CD4-positive, CD25-positive, alpha-beta regulatory T cell (primary cell): Measurements from ENCODE around the gene TECTB. TPM values are rescaled to one million over a fixed set of nuclear protein-coding genes. Genes with fewer than 3 reads are reported as not detected.

Experiments used
- ATAC-seq, 2 donors: fragments of 150-1000 bp; cut with Tn5 transposase; one replicate each; pipeline ENCODE4 v1.10.0; 2021; ENCODE audit warnings: low read depth in 2 of 2, moderate number of reproducible peaks in 2 of 2, moderate library complexity in 1 of 2
- DNase-seq, 3 donors: peaks; one replicate each; pipeline versions ENCODE4 v3.0.0 to v3.0.0-alpha.2; 2012 to 2022; ENCODE audit warnings: mixed read lengths in 1 of 3
- H3K27ac ChIP-seq: one replicate; pipeline ENCODE4 v1.7.0; 2013; ENCODE audit warnings: mild to moderate bottlenecking, low read length; ENCODE audit not compliant: insufficient read depth, poor library complexity, severe bottlenecking
- H3K27me3 ChIP-seq: one replicate; pipeline ENCODE4 v1.7.0; 2013; ENCODE audit warnings: low read length; ENCODE audit not compliant: control insufficient read depth, insufficient read depth
- H3K36me3 ChIP-seq: one replicate; pipeline ENCODE4 v1.7.0; 2013; ENCODE audit warnings: mild to moderate bottlenecking, low read length, moderate library complexity; ENCODE audit not compliant: control insufficient read depth, insufficient read depth
- H3K4me1 ChIP-seq: 2 replicates; pipeline ENCODE4 v1.7.0; 2013; ENCODE audit warnings: mild to moderate bottlenecking, low read length; ENCODE audit not compliant: insufficient read depth, control insufficient read depth, poor library complexity, severe bottlenecking
- H3K4me3 ChIP-seq: one replicate; pipeline ENCODE4 v1.7.0; 2013; ENCODE audit warnings: low read depth, mild to moderate bottlenecking, low read length, moderate library complexity
- H3K9me3 ChIP-seq, 2 experiments: 1 replicate in 1 of 2; 2 replicates in 1 of 2; pipeline ENCODE4 v1.7.0; 2013; ENCODE audit warnings: low read length in 2 of 2, mild to moderate bottlenecking in 1 of 2, moderate library complexity in 1 of 2; ENCODE audit not compliant: control insufficient read depth in 2 of 2
- H3K27ac Mint-ChIP-seq, 3 donors: one replicate each; pipeline ENCODE4 v1.8.0; 2020 to 2022; ENCODE audit warnings: mild to moderate bottlenecking in 3 of 3, mixed read lengths in 3 of 3, moderate library complexity in 2 of 3
- H3K27me3 Mint-ChIP-seq: one replicate; pipeline ENCODE4 v1.8.0; 2022; ENCODE audit warnings: mild to moderate bottlenecking, mixed read lengths
- H3K36me3 Mint-ChIP-seq: one replicate; pipeline ENCODE4 v1.8.0; 2020; ENCODE audit warnings: mixed read lengths
- H3K4me1 Mint-ChIP-seq, 4 donors: one replicate each; pipeline ENCODE4 v1.8.0; 2020 to 2022; ENCODE audit warnings: mixed read lengths in 4 of 4, mild to moderate bottlenecking in 1 of 4
- H3K4me3 Mint-ChIP-seq, 4 donors: one replicate each; pipeline ENCODE4 v1.8.0; 2020 to 2022; ENCODE audit warnings: mild to moderate bottlenecking in 4 of 4, mixed read lengths in 4 of 4, moderate library complexity in 3 of 4
- H3K9me3 Mint-ChIP-seq, 7 donors: one replicate each; pipeline ENCODE4 v1.8.0; 2020 to 2022; ENCODE audit warnings: mixed read lengths in 7 of 7, mild to moderate bottlenecking in 3 of 7, moderate library complexity in 2 of 7
- polyA plus RNA-seq, 4 donors: library from polyadenylated mRNA; unstranded; fragments of 300-500 nt; fragmentation: Illumina TruSeq; gene quantifications; one replicate each; pipeline ENCODE4 v1.2.3, GENCODE V29; 2021
- total RNA-seq: library from RNA; stranded (reverse); gene quantifications from one replicate; pipeline ENCODE4 v1.2.3, GENCODE V29; 2022

The TECTB gene
- total and polyA plus RNA-seq, 5 donors from 2014 or later = not detected

GRCh38 chr10:112288486-112288885 lies 5.3 kb downstream of the TECTB start:
- DNase-seq = no peak
- no peak overlapping the region for H3K27ac ChIP-seq
- Mint-ChIP-seq H3K27me3 (peaks cover 20% of the 10 kb centered on the region), H3K9me3 (peaks cover 0 to 1% (median 0%) of the 10 kb centered on the region in 7 donors), H3K36me3 (no peaks in the 10 kb centered on the region), H3K4me1 (no peaks in the 10 kb centered on the region), H3K4me3 (no peak overlapping the region), H3K27ac (no peak overlapping the region)
- H3K27me3 ChIP-seq = peaks cover 2% of the 10 kb centered on the region
- H3K4me3 ChIP-seq = no peak overlapping the region
- H3K9me3 ChIP-seq = no peaks in the 10 kb centered on the region
- ATAC-seq = no peak
- no peaks in the 10 kb centered on the region for H3K36me3 ChIP-seq
- no peaks in the 10 kb centered on the region for H3K4me1 ChIP-seq

DNA sequence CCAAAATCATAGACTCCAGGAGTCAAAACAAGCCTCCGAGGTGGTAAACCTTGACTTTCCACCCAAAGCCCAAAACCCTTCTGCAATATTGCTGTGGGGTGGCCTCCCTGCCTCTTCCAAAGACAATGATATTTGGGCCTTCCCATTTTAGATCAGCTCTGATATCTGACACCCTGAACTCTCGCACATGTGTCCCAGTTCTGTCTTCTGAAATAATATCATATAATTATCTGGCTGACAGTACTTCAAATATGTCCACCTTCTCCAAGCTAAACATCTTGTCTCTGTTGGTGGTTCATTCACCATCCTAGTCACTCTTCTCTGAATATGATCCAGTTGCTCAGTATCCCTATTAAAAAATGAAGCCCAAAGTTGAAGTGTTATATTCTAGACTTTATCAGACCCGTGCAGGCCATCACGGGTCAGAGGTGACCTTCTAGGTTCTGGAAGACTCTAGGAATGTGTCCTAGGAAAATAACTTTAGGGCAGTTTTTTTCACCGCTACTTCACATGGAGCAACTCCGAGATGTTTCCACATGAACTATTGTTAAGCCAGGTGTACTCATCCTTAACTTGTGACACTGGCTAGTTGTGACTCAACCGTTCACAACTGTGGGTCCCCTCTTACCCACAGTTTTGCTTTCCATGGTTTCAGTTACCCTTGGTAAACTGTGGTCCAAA lies 6.3 kb downstream of the TECTB start:
- Mint-ChIP-seq H3K4me1 (no peaks in the 10 kb centered on the region), H3K27ac (no peak overlapping the region), H3K4me3 (no peak overlapping the region), H3K27me3 (peaks cover 19% of the 10 kb centered on the region), H3K36me3 (no peaks in the 10 kb centered on the region), H3K9me3 (peaks cover 0 to 1% (median 0%) of the 10 kb centered on the region in 7 donors)
- Histone ChIP-seq H3K36me3 (no peaks in the 10 kb centered on the region), H3K4me3 (no peak overlapping the region), H3K27ac (no peak overlapping the region), H3K4me1 (no peaks in the 10 kb centered on the region), H3K9me3 (no peaks in the 10 kb centered on the region), H3K27me3 (no peaks in the 10 kb centered on the region)
- ATAC-seq = no peak
- DNase-seq = no peak

- Mint-ChIP-seq H3K36me3 (no peaks in the 10 kb centered on the region), H3K27me3 (peaks cover 14% of the 10 kb centered on the region), H3K4me1 (no peaks in the 10 kb centered on the region), H3K27ac (no peak overlapping the region), H3K9me3 (peaks cover 0 to 1% (median 0%) of the 10 kb centered on the region in 7 donors), H3K4me3 (no peak overlapping the region)
- DNase-seq (no peak), ATAC-seq (no peak)
- Histone ChIP-seq H3K36me3 (no peaks in the 10 kb centered on the region), H3K27me3 (peaks cover 2% of the 10 kb centered on the region), H3K4me1 (no peaks in the 10 kb centered on the region), H3K27ac (no peak overlapping the region), H3K4me3 (no peak overlapping the region), H3K9me3 (no peaks in the 10 kb centered on the region)
These were observed 6.8 kb downstream of the TECTB start for GRCh38 chr10:112290054-112290373.

GRCh38 chr10:112294169-112294568 lies 11.0 kb downstream of the TECTB start:
- no peaks in the 10 kb centered on the region for H3K4me1 Mint-ChIP-seq
- H3K27ac Mint-ChIP-seq = no peak overlapping the region
- no peaks in the 10 kb centered on the region for H3K36me3 ChIP-seq
- peaks cover 6% of the 10 kb centered on the region for H3K27me3 ChIP-seq
- H3K4me3 ChIP-seq = no peak overlapping the region
- no peak overlapping the region for H3K4me3 Mint-ChIP-seq
- H3K27me3 Mint-ChIP-seq = peaks cover 7% of the 10 kb centered on the region
- H3K27ac ChIP-seq = no peak overlapping the region
- H3K36me3 Mint-ChIP-seq = no peaks in the 10 kb centered on the region
- H3K4me1 ChIP-seq = no peaks in the 10 kb centered on the region
- ATAC-seq = no peak
- no peak for DNase-seq
- no peaks in the 10 kb centered on the region for H3K9me3 ChIP-seq
- peaks cover 0 to 1% (median 0%) of the 10 kb centered on the region in 7 donors for H3K9me3 Mint-ChIP-seq

DNA sequence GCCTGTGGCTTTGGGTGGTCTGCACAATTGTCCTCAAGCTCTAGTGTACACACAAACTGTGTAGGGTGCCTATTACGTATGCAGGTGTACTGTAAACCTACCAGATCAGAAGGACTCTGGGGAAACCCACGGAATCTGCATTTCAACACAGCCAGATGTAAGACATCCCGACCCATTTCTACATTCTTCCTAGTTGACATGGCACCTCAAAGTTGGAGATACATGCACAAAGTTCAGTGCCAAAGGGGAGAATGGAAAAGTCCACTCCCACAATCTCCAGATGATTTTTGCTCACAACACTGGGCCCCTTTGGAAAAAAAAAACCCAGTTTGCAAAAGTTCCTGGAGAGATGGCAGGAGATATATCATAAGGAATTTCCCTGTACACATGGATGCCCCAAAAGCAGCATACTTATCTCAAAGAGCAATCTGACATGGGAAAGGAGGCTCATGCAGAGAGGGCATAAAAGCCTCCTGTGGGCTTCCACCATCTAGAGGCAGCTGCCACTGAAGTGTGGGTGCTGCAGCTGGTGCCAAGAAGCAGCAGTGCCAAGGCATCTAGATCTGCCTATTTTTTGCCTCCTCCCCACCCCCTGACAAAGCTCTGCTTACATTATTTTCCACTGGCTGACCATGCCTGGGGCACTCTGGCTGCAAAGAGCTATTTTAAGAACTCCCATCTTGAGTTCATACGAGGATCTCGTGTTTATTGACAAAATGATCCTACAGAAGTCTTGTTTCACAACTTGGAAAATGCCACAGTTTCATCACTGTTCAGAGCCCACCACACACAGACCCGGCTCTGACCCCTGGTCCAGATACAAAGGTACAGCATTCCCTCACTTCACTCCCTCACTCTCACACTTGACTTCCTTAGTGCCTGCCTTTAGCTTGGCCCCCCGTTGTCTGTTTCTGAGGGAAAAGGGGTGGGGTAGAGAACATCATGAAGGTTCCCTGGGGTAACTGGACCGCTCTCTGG lies 12.9 kb downstream of the TECTB start:
- ATAC-seq (no peak), DNase-seq (no peak)
- Histone ChIP-seq H3K4me1 (no peaks in the 10 kb centered on the region), H3K36me3 (no peaks in the 10 kb centered on the region), H3K27me3 (peaks cover 6% of the 10 kb centered on the region), H3K27ac (no peak overlapping the region), H3K9me3 (no peaks in the 10 kb centered on the region), H3K4me3 (no peak overlapping the region)
- H3K4me1 Mint-ChIP-seq = no peaks in the 10 kb centered on the region
- no peak overlapping the region for H3K4me3 Mint-ChIP-seq
- H3K9me3 Mint-ChIP-seq = peaks cover 0 to 1% (median 0%) of the 10 kb centered on the region in 7 donors
- no peak overlapping the region for H3K27ac Mint-ChIP-seq
- peaks cover 6% of the 10 kb centered on the region for H3K27me3 Mint-ChIP-seq
- no peaks in the 10 kb centered on the region for H3K36me3 Mint-ChIP-seq

DNA sequence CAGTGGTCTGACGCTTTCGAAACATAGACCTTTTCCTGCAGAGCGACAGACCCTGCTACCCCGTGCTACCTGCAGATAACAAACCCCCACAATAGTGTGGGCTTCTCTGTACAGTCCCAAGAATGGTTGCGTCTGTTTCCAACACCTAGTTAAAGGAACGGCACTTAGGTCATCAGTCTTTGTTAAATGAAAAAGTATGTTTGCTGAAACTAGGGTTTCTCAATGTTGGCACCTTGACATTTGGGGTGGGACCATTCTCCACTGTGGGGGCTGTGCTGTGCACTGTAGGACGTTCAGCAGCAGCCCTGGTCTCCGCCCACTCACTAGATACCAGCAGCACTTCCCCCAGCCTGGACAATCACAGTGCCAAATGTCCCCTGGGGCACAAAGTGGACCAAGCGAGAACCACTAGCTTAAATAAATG lies 13.7 kb downstream of the TECTB start:
- H3K4me3 ChIP-seq = no peak overlapping the region

GRCh38 chr10:112298581-112298980 lies 15.4 kb downstream of the TECTB start:
- no peaks in the 10 kb centered on the region for H3K36me3 ChIP-seq
- no peaks in the 10 kb centered on the region for H3K9me3 ChIP-seq
- H3K4me1 Mint-ChIP-seq = no peaks in the 10 kb centered on the region
- H3K4me1 ChIP-seq = no peaks in the 10 kb centered on the region
- no peak overlapping the region for H3K4me3 ChIP-seq
- no peak overlapping the region for H3K27ac Mint-ChIP-seq
- no peaks in the 10 kb centered on the region for H3K36me3 Mint-ChIP-seq
- H3K4me3 Mint-ChIP-seq = no peak overlapping the region
- peaks cover 5% of the 10 kb centered on the region for H3K27me3 Mint-ChIP-seq
- peaks cover 0 to 1% (median 0%) of the 10 kb centered on the region in 7 donors for H3K9me3 Mint-ChIP-seq
- no peak overlapping the region for H3K27ac ChIP-seq
- DNase-seq (no peak), ATAC-seq (no peak)
- H3K27me3 ChIP-seq = peaks cover 6% of the 10 kb centered on the region

More for the DNA sequence above, 13.7 kb downstream of the TECTB start:
- H3K36me3 ChIP-seq = no peaks in the 10 kb centered on the region
- DNase-seq = no peak
- Mint-ChIP-seq H3K27me3 (peaks cover 4% of the 10 kb centered on the region), H3K4me1 (no peaks in the 10 kb centered on the region), H3K27ac (no peak overlapping the region), H3K9me3 (peaks cover 0 to 1% (median 0%) of the 10 kb centered on the region in 7 donors), H3K4me3 (no peak overlapping the region), H3K36me3 (no peaks in the 10 kb centered on the region)
- H3K27me3 ChIP-seq = peaks cover 6% of the 10 kb centered on the region
- no peaks in the 10 kb centered on the region for H3K4me1 ChIP-seq
- H3K9me3 ChIP-seq = no peaks in the 10 kb centered on the region
- no peak for ATAC-seq
- H3K27ac ChIP-seq = no peak overlapping the region
